Mucosa of gallbladder (tissue), 1 donor: ENCODE results near the gene RARRES2. TPM values are rescaled to one million over a fixed set of nuclear protein-coding genes. Genes with fewer than 3 reads are reported as not detected.
A peak's percentile ranks its signal among the peaks of the same experiment; 100 is the strongest.

Source experiments
- DNase-seq: peaks from one replicate; pipeline ENCODE4 v3.0.0-alpha.2; 2020; ENCODE audit warnings: low spot score
- total RNA-seq: library from RNA; stranded (reverse); gene quantifications from one replicate; pipeline ENCODE4 v1.2.1, GENCODE V29; 2021
- donor health status: DM: no; HTN: no; CAD: no.

RARRES2 gene
- total RNA-seq, 1 donor from 2014 or later = 143 TPM

DNA sequence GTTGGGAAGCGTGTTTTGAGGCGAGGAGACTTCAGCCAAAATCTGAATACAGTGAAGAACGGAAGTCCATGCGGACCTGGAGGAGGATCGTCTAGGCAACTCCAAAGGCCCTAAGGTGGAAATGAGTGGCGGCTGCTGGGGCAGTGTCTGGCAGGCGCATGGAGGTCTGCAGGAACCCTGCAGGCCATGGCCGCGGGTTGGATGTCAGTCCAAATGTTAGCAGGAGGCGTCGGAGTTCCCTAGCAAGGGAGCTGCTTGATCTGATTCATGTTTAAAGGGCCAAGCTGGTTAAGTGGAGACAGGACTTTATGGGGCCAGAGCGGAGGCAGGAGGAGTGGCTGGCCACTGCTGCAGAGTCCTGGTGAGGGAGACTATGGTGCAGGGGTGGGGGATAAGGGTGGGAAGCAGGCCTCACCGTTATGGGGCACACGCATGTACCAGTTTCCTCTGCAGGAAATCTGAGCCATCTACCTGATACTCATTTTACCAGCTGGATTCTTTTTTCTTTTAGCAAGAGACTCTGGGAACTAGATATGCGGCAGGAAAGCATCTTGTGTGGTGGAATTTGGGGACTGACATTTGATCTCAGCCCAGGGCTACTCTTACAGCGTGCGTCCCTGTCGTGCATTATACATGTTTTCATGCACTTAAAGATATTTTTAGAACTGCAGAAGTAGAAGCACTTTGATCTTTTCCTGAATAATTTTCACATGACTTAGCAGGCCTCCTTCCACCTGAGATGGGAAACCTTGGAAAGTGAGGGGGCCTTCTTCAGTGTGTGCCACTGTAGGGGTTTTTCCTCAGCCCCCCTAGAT lies 20.6 kb upstream of the RARRES2 start:
- DNase-seq = no peak

DNA sequence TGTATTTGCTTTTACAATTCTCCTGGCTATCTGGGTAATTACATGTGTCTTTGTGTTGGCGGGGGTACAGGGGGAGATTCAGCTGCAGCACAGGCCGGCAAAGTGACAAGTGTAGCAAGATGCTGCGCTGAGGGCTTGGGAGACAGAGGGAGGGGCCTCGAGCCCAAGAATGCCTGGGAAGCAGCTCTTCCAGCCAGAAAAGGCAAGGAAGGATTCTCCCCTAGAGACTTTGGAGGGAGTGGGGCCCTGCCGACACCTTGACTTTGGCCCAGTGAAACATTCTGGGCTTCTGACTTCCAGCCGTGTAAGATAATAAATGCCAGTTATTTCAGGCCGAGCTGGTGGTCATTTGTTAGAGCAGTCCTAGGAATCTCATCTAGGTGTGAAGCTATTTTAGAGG lies 20.0 kb upstream of the RARRES2 start:
- DNase-seq = no peak

DNA sequence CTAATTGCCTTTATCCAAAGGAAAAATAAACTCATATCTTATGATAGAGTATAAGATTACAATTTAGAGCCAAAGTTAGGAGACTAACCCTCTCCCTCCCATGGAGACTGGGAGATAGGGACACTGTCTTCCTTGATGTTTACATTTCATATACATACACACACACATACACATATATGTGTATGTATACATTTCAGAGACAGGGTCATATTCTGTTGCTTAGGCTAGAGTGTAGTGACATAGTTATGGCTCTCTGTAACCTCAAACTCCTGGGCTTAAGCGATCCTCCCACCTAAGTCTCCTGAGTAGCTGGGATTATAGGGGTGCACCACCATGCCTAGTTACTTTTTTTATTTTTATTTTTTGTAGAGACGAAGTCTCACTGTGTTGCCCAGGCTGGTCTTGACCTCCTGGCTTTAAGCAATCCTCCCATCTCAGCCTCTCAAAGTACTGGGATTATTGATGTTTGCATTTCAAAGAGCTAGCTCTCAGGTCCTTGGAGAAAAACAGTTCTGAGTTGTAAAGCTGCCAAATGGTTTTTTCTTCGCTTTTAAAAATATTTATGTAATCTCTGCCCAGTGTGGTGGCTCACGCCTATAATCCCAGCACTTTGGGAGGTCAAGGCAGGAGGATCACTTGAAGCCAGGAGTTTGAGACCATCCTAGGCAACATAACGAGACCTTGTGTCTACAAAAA lies 19.1 kb upstream of the RARRES2 start:
- DNase-seq = no peak

DNA sequence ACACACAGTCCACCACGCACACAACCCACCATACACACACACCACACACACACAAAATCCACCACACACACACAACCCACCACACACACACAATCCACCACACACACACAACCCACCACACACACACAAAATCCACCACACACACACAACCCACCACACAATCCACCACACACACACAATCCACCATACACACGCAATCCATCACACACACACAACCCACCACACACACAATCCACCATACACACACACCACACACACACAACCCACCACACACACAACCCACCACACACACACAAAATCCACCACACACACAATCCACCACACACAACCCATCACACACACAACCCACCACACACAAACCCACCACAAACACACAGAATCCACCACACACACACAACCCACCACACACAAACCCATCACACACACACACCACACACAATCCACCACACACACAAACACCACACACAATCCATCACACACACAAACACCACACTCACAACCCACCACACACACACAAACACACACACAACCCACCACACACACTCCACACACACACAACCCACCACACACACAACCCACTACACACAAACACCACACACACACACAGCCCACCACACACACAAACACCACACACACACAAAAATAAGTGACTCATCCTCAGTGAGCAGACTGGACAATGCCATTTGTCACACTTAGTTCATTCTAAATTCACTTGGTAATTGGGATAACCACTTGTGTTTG lies 18.4 kb upstream of the RARRES2 start:
- DNase-seq = no peak

DNA sequence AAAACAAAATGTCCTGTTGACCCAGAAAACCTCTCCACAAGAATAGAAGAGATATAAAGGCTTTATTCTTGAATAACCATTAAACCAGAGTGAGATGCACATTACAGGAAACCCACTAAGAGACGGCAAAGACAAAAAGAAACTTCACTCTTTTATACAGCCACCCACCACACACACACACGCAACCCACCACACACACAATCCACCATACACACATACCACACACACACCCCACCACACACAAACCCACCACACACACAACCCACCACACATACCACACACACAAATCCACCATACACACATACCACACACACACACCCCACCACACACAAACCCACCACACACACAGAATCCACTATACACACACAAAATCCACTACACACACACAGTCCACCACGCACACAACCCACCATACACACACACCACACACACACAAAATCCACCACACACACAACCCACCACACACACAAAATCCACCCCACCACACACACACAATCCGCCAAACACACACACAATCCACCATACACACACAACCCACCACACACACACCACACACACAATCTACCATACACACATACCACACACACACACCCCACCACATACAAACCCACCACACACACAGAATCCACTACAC lies 17.7 kb upstream of the RARRES2 start:
- DNase-seq = no peak

DNA sequence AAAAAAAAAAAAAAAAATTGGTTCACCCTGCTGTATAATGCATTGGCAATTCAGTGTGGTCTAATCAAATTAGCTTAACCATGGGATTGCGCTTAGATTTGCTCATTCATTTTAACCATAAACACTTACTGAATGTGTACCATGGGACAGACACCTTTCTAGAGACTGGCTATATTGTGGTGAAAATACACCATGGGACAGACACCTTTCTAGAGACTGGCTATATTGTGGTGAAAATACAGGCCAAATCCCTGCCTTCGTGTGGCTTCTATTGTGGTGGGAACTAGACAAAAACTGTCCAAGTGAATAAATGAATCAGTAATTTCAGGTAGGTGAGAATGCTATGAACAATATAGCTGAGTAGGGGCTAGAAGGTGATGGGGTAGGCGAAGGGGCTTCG lies 17.0 kb upstream of the RARRES2 start:
- no peak for DNase-seq

DNA sequence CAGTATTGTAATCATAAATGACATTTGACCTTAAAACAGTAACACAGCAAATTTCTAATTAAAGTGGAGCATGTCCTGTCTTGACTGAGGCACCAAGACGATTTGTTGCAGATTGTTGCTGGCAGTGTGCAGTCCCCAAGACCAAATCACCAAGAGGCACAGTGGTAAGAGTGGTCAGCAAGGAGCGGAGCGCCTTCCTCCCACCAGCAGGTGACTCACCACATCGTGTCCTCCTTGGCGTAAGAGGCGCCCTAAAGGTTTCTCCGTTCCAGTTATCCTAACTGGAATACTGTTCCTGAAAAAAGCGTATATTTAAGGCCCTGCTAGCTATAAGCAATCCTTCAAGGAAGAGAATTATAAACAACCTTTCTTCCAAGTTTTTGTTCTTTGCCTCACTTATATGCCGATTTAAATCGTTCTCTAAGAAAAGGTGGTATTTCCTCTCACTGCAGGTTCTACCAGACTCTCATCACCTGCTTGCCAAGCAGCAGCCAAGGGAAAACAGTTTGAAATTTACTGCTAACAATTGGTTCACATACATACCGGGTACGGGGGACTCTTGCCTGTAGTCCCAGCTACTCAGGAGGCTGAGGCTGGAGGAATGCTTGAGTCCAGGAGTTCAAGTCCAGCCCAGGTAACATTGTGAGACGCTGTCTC lies 16.5 kb upstream of the RARRES2 start:
- DNase-seq = no peak

DNA sequence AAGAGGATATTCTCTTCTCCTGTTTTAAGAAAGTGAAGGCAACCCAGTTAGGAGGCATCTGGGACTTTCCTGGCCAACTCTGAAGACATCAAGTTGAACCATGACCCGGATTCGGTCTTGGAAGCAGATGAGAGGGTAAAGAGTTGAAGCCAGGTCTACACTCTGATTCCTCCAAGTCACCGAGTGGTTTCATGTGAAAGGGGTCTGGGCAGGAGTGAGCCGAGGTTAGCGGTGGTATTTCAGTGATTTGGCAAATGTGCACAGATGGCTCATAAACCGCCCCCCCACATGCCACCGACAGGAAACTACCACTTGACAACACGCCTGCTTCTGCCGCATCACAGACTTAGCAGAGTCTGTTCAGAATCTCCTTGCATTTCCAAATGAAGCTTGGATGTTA lies 15.8 kb upstream of the RARRES2 start:
- DNase-seq = no peak

DNA sequence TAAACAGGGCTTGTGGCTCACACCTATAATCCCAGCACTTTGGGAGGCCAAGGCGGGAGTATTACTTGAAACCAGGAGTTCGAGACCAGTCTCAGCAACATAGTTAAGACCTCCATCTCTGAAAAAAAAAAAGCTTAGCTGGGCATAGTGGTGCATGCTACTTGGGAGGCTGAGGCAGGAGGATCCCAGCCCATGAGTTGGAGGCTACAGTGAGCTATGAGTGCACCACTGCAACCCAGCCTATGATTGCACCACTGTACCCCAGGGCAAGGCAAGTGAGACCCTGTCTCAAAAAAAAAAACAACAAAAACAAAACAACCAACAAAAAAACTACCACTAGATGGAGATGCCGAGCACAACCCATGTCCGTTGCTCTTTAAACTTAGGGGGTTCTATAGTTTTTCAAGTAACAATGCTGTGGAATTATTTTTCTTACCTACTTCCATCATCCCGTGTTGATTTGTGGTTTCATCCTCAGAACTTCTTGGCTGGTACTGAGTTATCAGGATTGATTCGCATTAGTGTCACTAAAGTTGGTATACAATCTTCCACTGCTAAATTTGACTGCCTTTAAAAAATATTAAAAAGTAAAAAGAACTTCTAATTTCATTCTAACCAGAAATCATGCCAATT lies 15.0 kb upstream of the RARRES2 start:
- DNase-seq = no peak

DNA sequence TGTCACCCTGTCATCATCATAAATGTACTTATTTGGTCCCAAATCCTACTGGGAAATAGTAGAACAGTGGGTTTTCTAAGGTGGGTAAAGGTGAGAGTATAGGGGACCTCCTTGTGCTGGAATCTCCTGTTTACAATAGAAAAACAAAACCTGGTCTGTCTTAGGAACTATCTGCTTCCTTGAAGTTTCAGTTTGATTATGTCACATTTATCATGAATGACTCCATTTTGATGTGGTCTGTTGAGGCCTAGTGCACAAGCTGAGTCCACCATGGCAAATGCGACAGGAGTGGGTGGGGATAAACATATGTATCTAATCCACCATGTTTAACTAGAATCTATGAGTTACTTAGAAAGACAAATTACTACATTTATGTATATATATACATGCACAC lies 14.2 kb upstream of the RARRES2 start:
- no peak for DNase-seq

DNA sequence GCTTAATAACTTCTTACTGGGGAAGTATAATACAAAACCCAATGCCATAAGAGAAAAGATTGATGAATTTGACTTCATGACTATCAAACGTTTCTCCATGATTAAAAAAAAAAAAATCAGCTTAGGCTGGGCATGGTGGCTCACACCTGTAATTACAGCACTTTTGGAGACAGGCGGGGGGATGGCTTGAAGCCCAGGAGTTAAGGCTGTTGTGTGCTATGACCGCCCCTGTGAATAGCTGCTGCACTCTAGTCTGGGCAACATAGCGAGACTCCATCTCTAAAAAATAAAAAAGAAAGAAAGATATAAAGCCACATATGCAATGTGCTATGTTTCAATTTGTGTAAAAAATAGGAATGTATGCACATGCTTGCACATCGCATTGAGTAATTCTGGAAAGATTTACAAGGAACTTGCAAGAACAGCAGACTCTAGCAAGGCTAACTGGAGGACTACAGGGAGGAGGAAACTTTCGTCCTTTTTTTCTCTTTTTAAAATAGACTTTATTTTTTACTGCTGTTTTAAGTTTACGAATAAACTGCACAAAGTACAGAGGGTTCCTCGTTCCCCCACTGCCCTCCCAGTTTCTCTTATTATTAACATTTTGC lies 10.3 kb upstream of the RARRES2 start:
- DNase-seq = no peak

DNA sequence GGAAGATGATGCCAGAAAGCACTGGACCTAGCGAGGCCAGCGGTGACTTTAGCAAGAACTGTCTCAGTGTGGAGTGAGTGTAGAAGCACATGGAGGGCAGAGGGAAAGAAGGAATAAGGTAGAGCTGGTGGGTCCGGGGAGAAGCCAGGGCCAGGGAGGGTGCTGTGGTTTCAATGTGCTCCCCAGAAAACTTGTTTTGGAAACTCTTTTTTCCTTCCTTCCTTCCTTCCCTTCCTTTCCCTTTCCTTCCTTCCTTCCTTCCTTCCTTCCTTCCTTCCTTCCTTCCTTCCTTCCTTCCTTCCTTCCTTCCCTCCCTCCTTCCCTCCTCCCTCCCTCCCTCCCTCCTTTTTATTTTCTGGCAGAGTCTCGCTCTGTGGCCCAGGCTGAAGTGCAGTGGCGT lies 5.5 kb upstream of the RARRES2 start:
- no peak for DNase-seq

DNA sequence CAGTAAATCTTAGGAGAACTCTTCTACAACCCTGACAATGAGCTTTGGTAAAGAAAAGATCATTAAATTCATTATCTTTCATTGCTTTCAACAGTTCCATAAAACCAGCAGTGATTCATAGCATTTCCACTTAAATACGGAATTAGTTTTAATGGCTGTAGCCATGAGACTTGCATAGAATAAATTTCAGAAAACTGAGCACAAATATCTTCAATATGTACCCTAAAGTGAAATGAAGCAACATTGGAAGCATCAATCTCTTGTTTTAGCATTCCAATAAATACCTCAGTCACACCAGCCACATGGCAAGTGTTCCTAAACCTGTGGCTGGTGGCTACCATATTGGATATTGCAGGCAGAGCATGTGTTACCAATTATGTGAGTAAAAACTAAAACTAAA lies 3.6 kb upstream of the RARRES2 start:
- DNase-seq = no peak

DNA sequence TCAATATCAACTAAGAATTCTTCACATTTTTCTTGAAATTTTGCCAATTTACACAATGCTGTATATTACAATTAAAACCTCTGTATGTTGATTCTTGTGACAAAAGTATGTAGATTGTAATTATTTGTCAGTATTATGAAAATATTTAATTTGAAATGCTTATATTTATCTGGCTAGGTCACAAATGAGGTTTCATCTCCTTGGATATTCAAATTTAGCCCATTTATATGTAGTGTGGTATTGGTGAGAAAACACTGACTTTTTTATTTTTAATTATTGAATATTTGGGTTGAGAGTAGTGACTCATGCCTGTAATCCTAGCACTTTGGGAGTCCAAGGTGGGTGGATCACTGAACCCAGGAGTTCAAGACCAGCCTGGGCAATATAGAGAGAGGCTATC lies 2.9 kb upstream of the RARRES2 start:
- no peak for DNase-seq

DNA sequence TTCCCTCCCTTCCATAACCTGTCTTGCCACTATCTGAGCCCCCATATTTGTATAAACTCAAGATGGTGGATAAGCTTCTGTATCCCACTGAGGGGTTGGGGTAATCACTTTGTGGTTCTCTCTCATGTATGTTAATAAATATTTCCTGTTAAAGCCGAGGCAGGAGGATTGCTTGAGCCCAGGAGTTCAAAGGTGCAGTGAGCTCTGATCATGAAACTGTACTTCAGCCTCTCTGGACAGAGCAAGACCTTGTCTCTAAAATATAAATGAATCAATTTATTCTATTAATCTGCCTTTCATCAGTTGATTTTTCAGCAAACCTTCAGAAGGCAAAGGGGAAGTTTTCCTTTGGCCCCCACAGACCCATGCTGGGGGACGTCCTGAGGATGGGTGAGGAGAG lies 1.8 kb upstream of the RARRES2 start:
- DNase-seq = no peak

DNA sequence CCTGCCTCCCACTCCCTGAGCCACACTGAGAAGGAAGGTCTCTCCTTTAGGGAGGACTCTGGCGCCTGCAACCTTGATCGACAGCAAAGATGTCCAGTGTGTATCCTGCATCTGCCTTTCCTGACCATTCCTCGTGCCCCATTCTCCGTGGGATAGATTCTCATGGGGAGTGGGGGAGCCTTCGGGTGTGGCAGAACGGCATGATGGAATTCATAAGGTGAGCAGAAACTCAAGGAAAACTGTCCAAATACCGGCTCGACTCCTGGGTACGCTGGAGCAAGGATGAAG lies 636 bp upstream of the RARRES2 start:
- DNase-seq = no peak

DNA sequence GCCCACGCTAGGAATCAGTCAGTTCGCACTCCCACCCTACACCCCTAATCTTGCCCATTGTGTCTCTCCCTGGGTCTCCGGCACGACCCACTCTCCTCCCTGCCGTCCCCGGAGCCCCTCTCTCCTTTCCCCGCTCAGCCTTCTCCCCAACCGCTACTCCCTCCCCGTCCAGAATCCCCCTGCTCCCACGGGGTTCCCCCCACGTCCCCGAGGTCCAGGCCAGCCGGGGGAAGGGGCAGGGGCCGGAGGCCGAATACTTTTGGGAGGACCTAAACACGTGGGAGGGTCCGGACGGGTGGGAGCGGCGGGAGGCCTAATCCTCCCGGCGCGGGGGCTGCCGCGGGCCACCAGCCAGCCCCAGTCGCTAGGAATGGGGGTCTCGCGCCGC lies 560 bp downstream of the RARRES2 start:
- no peak for DNase-seq

DNA sequence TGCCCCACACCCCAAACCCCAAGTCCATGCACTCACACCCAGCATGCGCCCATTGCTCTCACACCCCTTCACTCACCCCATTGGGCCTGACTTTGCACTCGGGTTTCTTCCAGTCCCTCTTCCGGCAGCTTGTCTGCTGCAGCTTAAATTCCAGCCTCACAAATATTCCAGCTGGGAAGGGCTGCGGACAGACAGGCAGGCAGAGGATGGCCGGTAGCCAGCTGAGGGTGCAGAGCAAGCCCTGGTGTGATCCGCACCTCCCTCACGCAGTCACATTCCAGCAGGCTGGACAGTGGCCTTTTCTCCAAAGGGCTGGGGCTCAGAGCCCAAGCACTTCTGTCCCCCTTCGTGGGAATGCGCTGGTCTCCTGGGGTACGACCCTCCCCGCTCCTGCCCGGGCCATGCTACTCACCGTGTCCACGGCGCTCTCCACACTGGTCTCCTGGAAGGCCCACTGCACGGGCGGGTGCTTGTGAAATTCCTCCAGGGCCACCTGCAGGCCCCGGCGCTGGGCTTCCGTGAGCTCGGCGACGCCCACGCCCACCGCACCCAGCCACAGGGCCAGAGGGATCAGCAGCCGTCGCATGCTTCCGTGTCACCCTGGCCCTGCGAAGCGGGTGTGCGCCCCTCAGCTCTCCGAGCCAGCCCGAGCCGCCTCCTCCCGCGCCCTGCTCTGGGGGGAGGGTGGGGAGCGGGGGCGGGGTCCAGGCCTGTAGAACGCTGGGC lies 1.2 kb downstream of the RARRES2 start:
- peak; percentile 57 for DNase-seq

DNA sequence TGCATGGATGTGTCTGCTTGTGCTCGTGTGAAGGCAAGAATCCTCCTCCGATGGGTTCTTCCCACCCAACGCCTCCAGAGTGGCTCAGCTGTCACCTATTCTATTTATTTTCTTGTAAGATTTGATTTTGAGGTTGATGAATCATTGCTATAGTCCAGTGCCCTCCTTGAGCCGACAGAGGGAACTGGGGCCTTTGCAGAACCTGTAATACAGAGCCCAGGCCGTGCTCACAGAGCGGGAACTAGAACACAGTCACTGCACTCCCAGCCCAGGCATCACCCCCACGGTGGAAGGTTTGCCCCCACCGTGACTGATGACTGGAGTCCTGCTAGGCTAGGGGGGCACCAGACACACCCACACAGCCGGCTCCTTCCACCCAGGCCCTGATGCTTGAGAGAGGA lies 2.0 kb downstream of the RARRES2 start:
- DNase-seq = no peak

DNA sequence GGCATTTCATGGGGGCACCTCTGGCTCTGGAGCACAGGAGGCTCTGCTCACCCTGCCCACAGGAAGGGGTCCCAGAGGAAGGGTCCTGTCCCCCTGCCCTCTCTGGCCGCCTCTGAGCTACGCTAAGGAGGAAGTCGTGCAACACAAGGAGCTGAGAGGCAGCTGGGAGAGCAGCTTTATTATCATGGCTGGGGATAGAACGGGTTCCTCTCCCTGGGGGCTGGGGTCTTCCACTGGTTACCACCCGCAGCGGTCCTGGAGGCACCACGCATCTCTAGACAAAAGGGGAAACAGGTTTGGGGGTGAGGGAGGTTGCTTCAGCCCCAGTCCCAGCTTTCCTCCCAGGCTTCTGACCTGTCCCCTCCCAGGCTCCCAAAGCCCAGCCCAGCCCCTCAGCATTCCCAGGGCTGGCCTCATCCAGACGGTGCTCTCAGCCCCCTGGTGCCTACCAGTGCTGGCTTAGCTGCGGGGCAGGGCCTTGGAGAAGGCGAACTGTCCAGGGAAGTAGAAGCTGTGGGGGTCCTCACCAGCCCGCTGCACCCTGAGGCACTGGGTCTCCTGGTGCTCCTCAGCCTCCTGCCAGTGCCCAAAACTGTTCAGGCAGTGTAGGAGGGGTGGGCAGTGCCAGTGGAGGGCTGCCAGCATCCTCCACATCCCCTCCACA lies 3.1 kb downstream of the RARRES2 start:
- no peak for DNase-seq
